Measurements from ENCODE around the gene CHN2.
A peak's percentile ranks its signal among the peaks of the same experiment; 100 is the strongest.

The CHN2 gene

DNA sequence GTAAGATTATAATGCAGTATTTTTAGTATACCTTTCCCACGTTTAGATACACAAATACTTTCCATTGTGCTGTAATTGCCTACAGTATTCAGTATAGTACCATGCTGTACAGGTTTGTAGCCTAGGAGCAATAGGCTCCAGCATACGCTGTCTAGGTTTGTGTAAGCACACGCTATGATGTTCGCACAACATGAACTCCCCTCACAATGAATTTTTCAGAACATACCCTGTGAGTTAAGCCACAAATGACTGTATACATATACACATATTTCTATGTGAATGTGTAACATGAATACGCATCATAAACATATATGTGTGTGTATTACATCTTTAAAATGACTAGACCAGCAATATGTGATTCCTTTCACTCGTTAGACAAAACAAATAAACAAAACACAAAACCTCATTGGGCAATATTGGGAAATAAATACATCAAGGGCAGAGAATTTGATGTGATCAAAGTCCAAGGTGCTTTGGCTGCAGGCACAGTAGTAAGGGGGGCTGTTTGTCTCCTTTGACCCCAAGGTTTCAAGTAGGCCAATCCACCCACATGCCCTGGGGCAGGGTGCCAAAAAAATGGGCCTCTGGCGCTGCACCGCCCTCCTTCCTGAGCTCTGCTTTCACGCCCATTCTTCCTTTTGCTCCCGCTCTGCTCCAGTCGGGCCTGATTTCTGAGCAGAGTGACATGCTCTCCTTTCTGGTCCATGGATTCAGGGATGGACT lies 33.9 kb downstream of the CHN2 start:
- Mint-ChIP-seq H3K27ac (no peak overlapping the region), H3K4me1 (peaks cover 3% of the 10 kb centered on the region), H3K9me3 (no peaks in the 10 kb centered on the region), H3K27me3 (no peaks in the 10 kb centered on the region), H3K36me3 (ENCODE audit: low read depth) (no peaks in the 10 kb centered on the region), H3K4me3 (no peak overlapping the region)
- DNase-seq = no peak
- ATAC-seq = no peak

DNA sequence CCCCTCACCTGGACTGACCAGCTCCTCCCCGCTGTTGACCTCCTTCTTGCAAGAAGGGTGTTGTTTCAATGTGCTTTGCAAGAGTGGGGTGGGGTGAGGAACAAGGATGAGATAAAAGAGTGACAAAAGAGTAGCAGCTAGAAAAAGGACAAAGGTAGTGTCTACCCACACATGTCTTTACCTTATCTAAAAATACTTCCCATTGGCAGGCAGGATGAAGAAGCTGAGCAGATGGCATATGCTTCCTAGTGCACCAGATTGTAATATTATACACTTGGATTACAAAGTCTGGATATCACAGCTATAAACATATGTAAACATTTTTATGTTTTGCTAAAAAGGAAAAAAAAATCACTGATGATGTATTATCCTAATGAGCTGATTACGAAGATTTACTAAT lies 34.5 kb downstream of the CHN2 start:
- ATAC-seq (no peak), DNase-seq (no peak)
- Mint-ChIP-seq H3K27ac (no peak overlapping the region), H3K9me3 (no peaks in the 10 kb centered on the region), H3K36me3 (ENCODE audit: low read depth) (no peaks in the 10 kb centered on the region), H3K27me3 (no peaks in the 10 kb centered on the region), H3K4me3 (no peak overlapping the region), H3K4me1 (peaks cover 5% of the 10 kb centered on the region)

DNA sequence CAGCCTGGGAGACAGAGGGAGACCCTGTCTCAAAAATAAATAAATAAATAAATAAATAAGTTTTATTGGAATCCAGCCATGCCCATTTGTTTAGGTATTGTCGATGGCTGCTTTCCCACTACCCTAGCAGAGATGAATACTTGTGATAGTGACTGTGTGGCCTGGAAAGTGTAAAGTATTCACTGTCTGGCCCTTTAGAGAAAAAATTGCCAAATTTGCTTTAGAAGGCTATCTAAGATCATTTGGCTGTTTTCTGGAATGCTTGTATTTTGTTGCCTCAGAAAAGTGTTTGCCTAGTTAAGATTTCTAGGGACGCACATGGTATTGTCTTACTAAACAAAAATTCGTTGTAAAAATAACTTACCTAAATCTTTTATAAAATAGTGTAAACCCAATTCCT lies 35.4 kb downstream of the CHN2 start:
- no peak overlapping the region for H3K27ac Mint-ChIP-seq
- no peaks in the 10 kb centered on the region for H3K9me3 Mint-ChIP-seq
- peaks cover 14% of the 10 kb centered on the region for H3K4me1 Mint-ChIP-seq
- DNase-seq (no peak), ATAC-seq (no peak)
- no peak overlapping the region for H3K4me3 Mint-ChIP-seq
- no peaks in the 10 kb centered on the region for H3K27me3 Mint-ChIP-seq
- H3K36me3 Mint-ChIP-seq (ENCODE audit: low read depth) = no peaks in the 10 kb centered on the region

DNA sequence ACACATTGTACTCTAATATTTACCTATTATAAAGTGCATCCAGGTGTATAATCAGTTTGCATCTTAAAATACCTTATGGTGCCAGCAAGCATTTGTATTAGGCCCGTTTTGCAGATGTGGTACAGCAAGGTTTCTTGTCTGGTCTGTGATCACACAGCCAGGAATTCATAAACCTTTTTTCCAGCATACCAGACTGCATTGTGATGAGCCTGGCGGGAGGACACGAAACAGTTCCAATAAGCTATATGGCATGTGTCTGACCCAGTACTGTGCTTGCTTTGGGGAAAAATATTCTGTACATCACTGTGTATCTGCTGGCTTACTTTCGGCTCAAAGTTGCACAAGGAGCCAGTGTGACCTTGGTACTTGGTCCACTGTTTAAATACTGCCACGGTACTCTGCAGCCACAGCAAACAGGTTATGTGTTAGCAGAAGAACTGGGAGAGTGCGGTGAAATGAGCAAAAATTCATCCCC lies 36.3 kb downstream of the CHN2 start:
- no peaks in the 10 kb centered on the region for H3K9me3 Mint-ChIP-seq
- H3K4me1 Mint-ChIP-seq = peaks cover 16% of the 10 kb centered on the region
- ATAC-seq = no peak
- H3K27ac Mint-ChIP-seq = no peak overlapping the region
- peaks cover 2% of the 10 kb centered on the region for H3K27me3 Mint-ChIP-seq
- H3K4me3 Mint-ChIP-seq = no peak overlapping the region
- no peaks in the 10 kb centered on the region for H3K36me3 Mint-ChIP-seq (ENCODE audit: low read depth)
- DNase-seq = no peak

DNA sequence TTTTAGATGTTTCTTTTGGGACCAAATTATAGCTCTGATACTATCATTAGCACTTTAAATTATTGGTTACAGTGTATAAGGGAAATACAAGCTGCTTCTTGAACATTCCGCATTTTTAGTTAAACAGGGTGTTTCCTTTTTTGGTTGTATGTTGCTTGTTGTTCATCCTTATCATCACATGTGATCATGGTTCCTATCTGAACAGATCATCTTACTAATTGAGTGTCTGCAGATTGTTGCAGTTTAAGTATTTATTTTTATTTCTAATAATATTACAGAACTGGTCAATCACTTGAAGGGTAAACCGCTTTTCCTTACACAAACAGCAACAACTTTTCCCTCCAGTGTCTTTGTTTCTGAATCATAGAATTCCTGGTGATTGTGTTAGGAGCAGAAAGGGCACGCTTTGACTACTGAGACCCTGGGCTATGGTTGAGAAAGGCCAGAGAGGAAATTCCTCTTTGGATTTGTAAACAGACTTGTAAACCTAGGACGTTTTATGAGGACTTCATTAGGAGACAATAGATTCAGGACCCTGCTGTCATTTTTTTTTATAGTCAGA lies 37.2 kb downstream of the CHN2 start:
- no peak overlapping the region for H3K27ac Mint-ChIP-seq
- no peak for ATAC-seq
- H3K4me3 Mint-ChIP-seq = no peak overlapping the region
- peaks cover 16% of the 10 kb centered on the region for H3K4me1 Mint-ChIP-seq
- H3K36me3 Mint-ChIP-seq (ENCODE audit: low read depth) = no peaks in the 10 kb centered on the region
- DNase-seq = no peak
- peaks cover 2% of the 10 kb centered on the region for H3K27me3 Mint-ChIP-seq
- no peaks in the 10 kb centered on the region for H3K9me3 Mint-ChIP-seq

DNA sequence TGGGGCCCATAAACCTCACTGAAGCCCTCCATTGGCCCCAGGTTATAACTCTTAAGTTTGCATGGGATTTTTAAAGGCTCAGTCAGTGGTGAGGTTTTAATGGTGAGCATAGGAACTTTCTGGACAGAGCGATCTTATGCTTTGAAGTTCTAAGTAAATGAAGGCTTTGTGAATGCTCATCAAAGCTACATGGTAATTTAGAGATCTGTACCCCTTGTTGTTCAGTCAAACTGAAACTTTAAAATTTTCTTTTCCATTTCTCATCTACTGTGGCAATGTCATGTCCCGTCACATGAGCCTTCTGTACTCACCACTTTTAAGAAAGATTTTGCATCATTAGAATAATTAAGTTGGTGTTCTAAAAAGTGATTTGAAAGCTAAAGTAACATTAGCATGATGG lies 39.9 kb downstream of the CHN2 start:
- Mint-ChIP-seq H3K27ac (no peak overlapping the region), H3K4me1 (peaks cover 16% of the 10 kb centered on the region), H3K27me3 (peaks cover 2% of the 10 kb centered on the region), H3K36me3 (ENCODE audit: low read depth) (no peaks in the 10 kb centered on the region), H3K4me3 (no peak overlapping the region), H3K9me3 (no peaks in the 10 kb centered on the region)
- DNase-seq = no peak
- peak; percentile 87 for ATAC-seq

DNA sequence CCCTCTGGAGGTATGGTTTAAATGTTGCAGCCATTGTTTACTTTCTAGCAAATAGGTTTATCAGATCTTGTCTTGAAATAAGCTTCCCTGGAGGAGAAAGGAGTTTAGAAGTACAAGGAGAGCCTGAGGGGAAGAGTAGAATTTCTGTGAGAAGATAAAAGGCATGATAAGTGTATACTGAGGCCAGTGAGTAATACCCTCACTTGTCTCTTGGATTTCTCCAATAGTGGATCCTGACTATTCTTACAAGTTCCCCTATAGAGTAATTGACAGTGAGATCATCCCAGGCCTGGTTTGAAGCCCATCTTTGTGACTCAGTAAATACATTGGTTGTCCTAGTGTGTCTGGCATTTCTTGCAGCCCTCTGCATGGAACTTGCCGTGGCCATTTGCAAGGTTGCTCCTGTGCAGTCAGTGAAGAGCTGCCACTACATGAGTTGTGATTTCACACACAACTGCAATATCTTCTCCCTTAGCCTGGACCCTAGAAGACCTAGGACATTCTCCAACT lies 41.6 kb downstream of the CHN2 start:
- no peak for ATAC-seq
- Mint-ChIP-seq H3K4me3 (no peak overlapping the region), H3K27me3 (peaks cover 2% of the 10 kb centered on the region), H3K27ac (no peak overlapping the region), H3K4me1 (peaks cover 16% of the 10 kb centered on the region), H3K9me3 (no peaks in the 10 kb centered on the region), H3K36me3 (ENCODE audit: low read depth) (no peaks in the 10 kb centered on the region)
- no peak for DNase-seq

DNA sequence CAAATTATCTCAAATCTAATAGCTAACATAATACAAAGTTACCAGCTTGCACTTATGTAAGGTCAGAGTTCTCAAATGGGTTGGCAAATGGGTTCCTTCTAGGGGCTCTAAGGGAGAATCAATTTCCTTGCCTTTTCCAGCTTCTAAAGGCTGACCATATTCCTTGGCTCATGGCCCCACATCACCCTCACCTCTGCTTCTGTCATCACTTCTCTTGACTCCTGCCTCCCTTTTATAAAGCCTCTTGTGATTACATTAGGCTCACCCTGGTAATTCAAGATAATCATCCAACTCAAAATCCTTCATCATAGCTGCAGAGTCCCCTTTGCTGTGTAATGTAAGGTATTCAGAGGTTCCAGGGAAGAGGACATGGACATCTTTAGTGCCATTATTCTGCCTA lies 42.1 kb downstream of the CHN2 start:
- ATAC-seq (no peak), DNase-seq (no peak)
- Mint-ChIP-seq H3K27ac (no peak overlapping the region), H3K27me3 (peaks cover 2% of the 10 kb centered on the region), H3K4me1 (peaks cover 16% of the 10 kb centered on the region), H3K36me3 (ENCODE audit: low read depth) (no peaks in the 10 kb centered on the region), H3K9me3 (no peaks in the 10 kb centered on the region), H3K4me3 (no peak overlapping the region)

DNA sequence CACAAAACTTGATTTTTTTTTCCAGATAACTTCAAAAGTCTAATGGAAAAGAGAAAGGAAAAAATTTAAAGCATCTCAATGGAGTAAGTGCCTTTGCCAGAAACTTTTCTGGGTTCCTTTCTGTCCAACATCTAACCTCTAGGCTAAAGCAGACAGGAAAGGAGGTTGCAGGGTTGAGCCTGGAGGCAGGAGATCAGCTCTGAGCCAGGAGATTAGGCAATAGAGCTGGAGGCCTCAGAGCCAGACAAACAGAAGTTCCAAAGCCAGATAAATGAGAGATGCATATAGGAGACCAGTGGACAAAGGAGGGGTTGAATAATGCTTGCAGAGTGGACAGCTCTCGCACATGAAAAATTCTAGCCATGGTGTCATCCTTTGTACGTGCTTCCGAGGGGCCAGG lies 42.9 kb downstream of the CHN2 start:
- Mint-ChIP-seq H3K36me3 (ENCODE audit: low read depth) (no peaks in the 10 kb centered on the region), H3K9me3 (no peaks in the 10 kb centered on the region), H3K27ac (no peak overlapping the region), H3K27me3 (peaks cover 2% of the 10 kb centered on the region), H3K4me1 (peaks cover 16% of the 10 kb centered on the region), H3K4me3 (no peak overlapping the region)
- ATAC-seq = no peak
- DNase-seq = no peak

DNA sequence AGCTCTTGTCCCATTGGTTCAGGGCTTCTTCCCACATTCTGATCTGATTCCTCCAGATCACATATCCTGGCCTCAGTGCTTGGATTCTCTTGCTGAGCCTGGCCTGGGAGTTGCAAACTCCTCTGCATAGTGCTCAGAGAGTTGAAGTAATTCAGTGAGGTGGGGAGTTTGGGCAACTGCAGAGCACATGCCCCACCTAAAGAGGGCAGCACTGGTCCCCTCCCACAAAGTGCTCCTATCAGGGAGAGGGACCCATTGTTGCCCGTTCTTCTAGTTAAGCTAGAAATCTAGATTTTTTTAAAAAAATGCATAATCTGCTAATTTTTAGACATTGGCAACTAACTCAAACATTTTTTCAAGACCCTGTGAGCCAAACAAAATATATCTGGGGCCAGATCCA lies 45.1 kb downstream of the CHN2 start:
- Mint-ChIP-seq H3K4me1 (peaks cover 20% of the 10 kb centered on the region), H3K27ac (no peak overlapping the region), H3K36me3 (ENCODE audit: low read depth) (no peaks in the 10 kb centered on the region), H3K9me3 (peaks cover 2% of the 10 kb centered on the region), H3K4me3 (no peak overlapping the region), H3K27me3 (peaks cover 2% of the 10 kb centered on the region)
- ATAC-seq (no peak), DNase-seq (peak; percentile 29)

DNA sequence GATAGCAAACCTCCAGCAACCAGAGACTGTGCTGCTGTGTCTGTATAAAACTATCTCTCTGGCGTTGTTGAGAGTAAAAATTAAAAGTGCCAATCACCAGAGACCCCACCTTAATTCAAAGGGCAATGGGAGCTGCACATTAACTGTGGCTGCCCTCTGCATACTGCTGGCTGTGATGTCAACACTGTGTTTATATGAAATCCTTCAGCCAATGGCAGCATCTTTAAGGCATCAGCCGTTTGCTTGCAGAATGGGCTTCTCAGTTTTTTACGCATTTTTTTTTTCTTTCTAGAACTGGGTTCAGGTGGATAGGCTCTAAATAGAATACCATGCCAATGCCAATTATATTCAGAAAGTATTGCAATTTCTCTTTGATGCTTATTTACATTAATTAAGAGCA lies 47.7 kb downstream of the CHN2 start:
- peaks cover 4% of the 10 kb centered on the region for H3K9me3 Mint-ChIP-seq
- H3K4me3 Mint-ChIP-seq = no peak overlapping the region
- H3K4me1 Mint-ChIP-seq = peaks cover 23% of the 10 kb centered on the region
- no peak for DNase-seq
- H3K36me3 Mint-ChIP-seq (ENCODE audit: low read depth) = no peaks in the 10 kb centered on the region
- H3K27me3 Mint-ChIP-seq = no peaks in the 10 kb centered on the region
- ATAC-seq = no peak
- H3K27ac Mint-ChIP-seq = no peak overlapping the region

DNA sequence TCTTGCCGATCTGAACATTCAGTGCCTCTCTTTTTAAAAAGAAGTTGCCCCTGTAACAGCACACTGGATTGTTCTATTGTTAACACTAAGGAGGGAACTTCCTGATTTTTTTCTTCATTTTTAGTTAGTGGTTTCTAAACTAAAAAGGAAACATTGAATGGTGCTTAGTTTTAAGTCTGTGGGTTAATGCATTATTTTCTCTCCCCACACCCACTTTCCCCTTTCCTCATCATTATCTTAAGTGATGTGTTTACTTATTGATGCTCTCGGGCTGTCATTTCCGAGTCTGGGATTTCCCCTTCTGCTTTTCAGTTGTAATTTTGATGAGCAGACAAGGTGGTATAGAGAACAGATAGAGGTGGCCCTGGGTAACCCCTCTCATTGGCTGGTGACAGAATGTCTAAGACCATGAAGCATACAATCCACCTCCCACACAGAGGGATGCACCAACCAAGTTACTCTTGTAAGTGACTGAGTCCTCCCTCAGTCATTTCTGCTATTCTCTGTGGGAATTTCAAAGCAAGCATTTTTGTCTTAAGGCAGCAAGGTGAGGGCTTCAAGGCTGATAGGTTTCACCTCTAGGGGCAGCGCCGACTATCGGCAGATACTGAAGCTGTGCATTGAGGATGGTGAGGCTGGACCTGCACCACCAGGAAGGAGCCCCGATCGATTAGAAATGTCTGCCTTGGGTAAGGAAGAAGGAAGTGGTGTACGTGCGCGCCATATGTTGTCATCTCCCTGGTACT lies 49.5 kb downstream of the CHN2 start:
- Mint-ChIP-seq H3K4me1 (peaks cover 30% of the 10 kb centered on the region), H3K9me3 (peaks cover 4% of the 10 kb centered on the region), H3K27ac (peak overlapping the region; percentile 30), H3K36me3 (ENCODE audit: low read depth) (no peaks in the 10 kb centered on the region), H3K27me3 (no peaks in the 10 kb centered on the region), H3K4me3 (peak overlapping the region; percentile 44)
- DNase-seq = peak; percentile 42
- ATAC-seq = peak; percentile 99

DNA sequence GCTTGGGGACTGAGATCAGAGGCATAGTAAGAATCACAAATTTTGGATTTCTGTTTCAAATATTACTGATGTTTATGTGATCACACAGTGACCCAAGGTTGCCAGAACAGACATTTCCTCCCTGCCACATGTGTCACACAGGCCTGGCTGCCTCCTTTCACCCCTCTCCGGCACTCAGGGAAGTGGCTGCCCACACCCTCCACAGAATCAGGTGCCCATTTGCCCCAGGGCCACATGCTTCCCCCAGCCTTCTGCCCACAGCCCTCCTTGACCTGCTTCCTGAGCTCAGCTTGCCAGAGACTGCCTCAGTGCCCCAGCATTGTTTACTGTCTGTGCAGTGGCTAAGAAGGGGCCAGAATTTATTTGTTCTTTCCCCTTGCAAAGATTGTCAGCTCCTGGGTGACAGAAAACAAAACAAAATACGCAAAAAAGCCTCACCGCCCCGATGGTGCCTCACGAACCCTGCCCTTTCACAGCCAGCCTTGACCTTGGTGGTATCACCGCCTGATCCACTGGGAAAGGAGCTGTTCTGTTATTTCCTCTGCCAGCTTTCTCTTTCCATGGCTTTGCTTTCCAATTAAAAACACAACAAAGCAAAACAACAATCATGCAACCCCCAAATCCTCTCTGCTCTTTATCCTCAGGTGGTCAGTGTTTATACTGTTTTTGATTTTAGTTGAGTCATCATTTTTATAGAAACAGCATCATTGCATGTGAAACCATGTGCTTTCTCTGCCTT lies 52.8 kb downstream of the CHN2 start:
- Mint-ChIP-seq H3K27ac (no peak overlapping the region), H3K36me3 (ENCODE audit: low read depth) (no peaks in the 10 kb centered on the region), H3K4me1 (peaks cover 30% of the 10 kb centered on the region), H3K4me3 (no peak overlapping the region), H3K27me3 (no peaks in the 10 kb centered on the region), H3K9me3 (peaks cover 4% of the 10 kb centered on the region)
- DNase-seq (no peak), ATAC-seq (no peak)

DNA sequence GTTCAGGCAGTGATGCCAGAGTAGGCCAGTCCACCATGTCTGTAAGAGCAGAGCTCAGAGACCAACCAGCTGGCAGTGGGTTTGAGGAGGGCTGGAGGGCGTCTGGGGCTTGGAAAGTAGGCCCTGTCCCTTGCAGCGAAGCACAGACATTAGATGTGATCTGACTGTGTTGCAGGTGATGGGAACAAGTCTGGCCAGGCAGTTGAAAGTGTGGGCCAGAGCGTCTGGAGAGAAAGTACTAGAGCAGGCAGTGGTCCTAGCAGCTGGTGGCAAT lies 53.3 kb downstream of the CHN2 start:
- H3K27me3 Mint-ChIP-seq = no peaks in the 10 kb centered on the region
- no peak for DNase-seq
- H3K9me3 Mint-ChIP-seq = peaks cover 4% of the 10 kb centered on the region
- H3K36me3 Mint-ChIP-seq (ENCODE audit: low read depth) = no peaks in the 10 kb centered on the region
- peaks cover 30% of the 10 kb centered on the region for H3K4me1 Mint-ChIP-seq
- H3K4me3 Mint-ChIP-seq = no peak overlapping the region
- ATAC-seq = no peak
- no peak overlapping the region for H3K27ac Mint-ChIP-seq

Measured in activated naive CD8-positive, alpha-beta T cell treated with anti-CD3 and anti-CD28 coated beads, Interleukin-2, amount 50 U/mL, for 24 hours (primary cell).